Neural cell (in vitro differentiated cells): Measurements from ENCODE around the gene C16orf90. TPM values are rescaled to one million over a fixed set of nuclear protein-coding genes. Genes with fewer than 3 reads are reported as not detected.

Experiments used
- H2AFZ ChIP-seq: fragments of 200-600, 300-800 bp; sonication (generic), shearing (Covaris generic); 2 replicates; pipeline ENCODE4 v1.6.0; 2014; ENCODE audit warnings: low read depth, mild to moderate bottlenecking, antibody characterized with exemption, low read length, moderate library complexity
- H3F3A ChIP-seq: fragments of 200-600 bp; shearing (Covaris generic); 2 replicates; pipeline ENCODE4 v1.6.1; 2016; ENCODE audit warnings: mild to moderate bottlenecking, moderate library complexity, mixed read lengths, antibody characterized with exemption, low read length; ENCODE audit not compliant: insufficient read depth, poor library complexity, severe bottlenecking
- H3K27ac ChIP-seq: fragments of 200-600, 300-800 bp; sonication (generic), shearing (Covaris generic); 2 replicates; pipeline ENCODE4 v1.5.1; 2014; ENCODE audit warnings: mild to moderate bottlenecking, low read length, moderate library complexity
- H3K27me3 ChIP-seq: fragments of 300-800, 200-600 bp; sonication (generic), shearing (Covaris generic); 2 replicates; pipeline ENCODE4 v1.6.0; 2014; ENCODE audit warnings: mild to moderate bottlenecking, low read depth, low read length, moderate library complexity; ENCODE audit not compliant: insufficient read depth
- H3K36me3 ChIP-seq: fragments of 300-800, 200-600 bp; sonication (generic), shearing (Covaris generic); 2 replicates; pipeline ENCODE4 v1.5.1; 2014; ENCODE audit warnings: mild to moderate bottlenecking, antibody characterized with exemption, low read length, moderate library complexity; ENCODE audit not compliant: insufficient read depth
- H3K4me2 ChIP-seq: fragments of 300-800, 200-600 bp; sonication (generic), shearing (Covaris generic); 2 replicates; pipeline ENCODE4 v1.6.0; 2014; ENCODE audit warnings: mild to moderate bottlenecking, low read length
- H3K4me3 ChIP-seq: fragments of 300-800, 200-600 bp; sonication (generic), shearing (Covaris generic); 2 replicates; pipeline ENCODE4 v1.5.1; 2014; ENCODE audit warnings: mild to moderate bottlenecking, low read length, moderate library complexity
- H3K79me2 ChIP-seq: fragments of 200-600 bp; shearing (Covaris generic); replicated peaks from 2 replicates; pipeline ENCODE4 v1.6.0; 2014; ENCODE audit warnings: mild to moderate bottlenecking, low read length, moderate library complexity; ENCODE audit not compliant: insufficient read depth
- H3K9ac ChIP-seq: fragments of 300-800, 200-600 bp; sonication (generic), shearing (Covaris generic); 2 replicates; pipeline ENCODE4 v1.6.1; 2016; ENCODE audit warnings: mild to moderate bottlenecking, low read length, mixed read lengths
- H3K9me2 ChIP-seq: fragments of 200-600 bp; shearing (Covaris generic); 2 replicates; pipeline ENCODE4 v1.6.1; 2016; ENCODE audit warnings: mild to moderate bottlenecking, low read length, mixed read lengths; ENCODE audit not compliant: insufficient read depth
- H3K9me3 ChIP-seq: fragments of 200-600, 300-800 bp; sonication (generic), shearing (Covaris generic); 2 replicates; pipeline ENCODE4 v1.6.1; 2016; ENCODE audit warnings: mild to moderate bottlenecking, mixed run types, low read length, moderate library complexity, mixed read lengths
- H4K20me1 ChIP-seq: fragments of 200-600 bp; shearing (Covaris generic); 2 replicates; pipeline ENCODE4 v1.6.1; 2016; ENCODE audit warnings: mild to moderate bottlenecking, mixed run types; ENCODE audit not compliant: insufficient read depth
- EP300 ChIP-seq: fragments of 450-650 bp; conservative IDR thresholded peaks from 2 replicates; pipeline ENCODE4 v1.6.1; 2014; ENCODE audit warnings: antibody characterized with exemption, mild to moderate bottlenecking, moderate library complexity; ENCODE audit not compliant: poor library complexity, severe bottlenecking
- EZH2 ChIP-seq: fragments of 200-600, 300-800 bp; shearing (Covaris generic), sonication (generic); IDR thresholded peaks from 2 replicates; pipeline ENCODE4 v1.6.1; 2014; ENCODE audit warnings: antibody characterized with exemption, low read length, borderline replicate concordance, mild to moderate bottlenecking; ENCODE audit not compliant: insufficient read depth, poor library complexity, severe bottlenecking
- MXI1 ChIP-seq: fragments of 450-650 bp; conservative IDR thresholded peaks from 2 replicates; pipeline ENCODE4 v1.6.1; 2014; ENCODE audit warnings: antibody characterized with exemption, mild to moderate bottlenecking; ENCODE audit not compliant: poor library complexity, severe bottlenecking
- POLR2AphosphoS5 ChIP-seq: IDR thresholded peaks from 2 replicates; pipeline ENCODE4 v1.6.1; 2012
- RAD21 ChIP-seq: fragments of 450-650 bp; conservative IDR thresholded peaks from 2 replicates; pipeline ENCODE4 v1.6.1; 2014; ENCODE audit warnings: antibody characterized with exemption, mild to moderate bottlenecking, moderate library complexity
- REST ChIP-seq: IDR thresholded peaks from 2 replicates; pipeline ENCODE4 v1.6.1; 2012; ENCODE audit warnings: borderline replicate concordance
- SMC3 ChIP-seq: fragments of 450-650 bp; conservative IDR thresholded peaks from 2 replicates; pipeline ENCODE4 v1.6.1; 2014; ENCODE audit warnings: antibody characterized with exemption, mild to moderate bottlenecking, moderate library complexity; ENCODE audit not compliant: poor library complexity
- TAF1 ChIP-seq: IDR thresholded peaks from 2 replicates; pipeline ENCODE4 v1.6.1; 2012; ENCODE audit warnings: low read depth
- polyA plus RNA-seq: library from polyadenylated mRNA; depleted of rRNA; stranded (reverse); fragments of >200 nt; gene quantifications from 2 replicates; pipeline ENCODE4 v1.2.3, GENCODE V29; 2014
- TF ChIP-seq, protein P1 (sequence below): fragments of 450-650 bp; IDR thresholded peaks from 2 replicates; pipeline ENCODE4 v1.5.1; 2014; ENCODE audit warnings: antibody characterized with exemption, mild to moderate bottlenecking, moderate library complexity; ENCODE audit not compliant: poor library complexity, severe bottlenecking

Gene C16orf90
- polyA plus RNA-seq, 1 donor from 2014 or later: not detected

DNA sequence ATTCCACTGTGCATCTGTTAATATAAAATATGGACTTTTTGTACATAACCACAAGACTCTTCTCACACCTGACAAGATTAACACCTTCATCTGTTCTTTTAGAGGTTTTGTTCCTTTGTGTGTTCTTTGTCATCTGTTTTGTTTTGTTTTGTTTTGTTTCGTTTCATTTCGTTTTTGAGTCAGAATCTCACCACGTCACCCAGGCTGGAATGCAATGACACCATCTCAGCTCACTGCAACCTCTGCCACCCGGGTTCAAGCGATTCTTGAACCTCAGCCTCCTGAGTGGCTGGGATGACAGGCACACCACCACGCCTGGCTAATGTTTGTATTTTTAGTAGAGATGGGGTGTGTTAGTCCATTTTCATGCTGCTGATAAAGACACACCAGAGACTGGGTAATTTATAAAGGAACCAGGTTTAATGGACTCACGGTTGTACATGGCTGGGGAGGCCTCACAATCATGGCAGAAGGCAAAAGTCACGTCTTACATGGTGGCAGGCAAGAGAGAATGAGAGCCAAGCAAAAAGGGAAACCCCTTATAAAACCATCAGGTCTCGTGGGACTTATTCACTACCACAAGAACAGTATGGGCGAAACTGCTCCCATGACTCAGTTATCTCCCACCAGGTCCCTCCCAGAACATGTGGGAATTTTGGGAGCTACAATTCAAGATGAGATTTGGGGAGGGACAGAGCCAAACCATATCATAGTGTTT is 22.3 kb downstream of the C16orf90 start:
- no peaks in the 10 kb centered on the region for H3K9me3 ChIP-seq
- H3K27me3 ChIP-seq: no peaks in the 10 kb centered on the region
- peaks cover 5% of the 10 kb centered on the region for H3K79me2 ChIP-seq
- H3K9ac ChIP-seq: no peak overlapping the region
- TF ChIP-seq, protein P1, sequence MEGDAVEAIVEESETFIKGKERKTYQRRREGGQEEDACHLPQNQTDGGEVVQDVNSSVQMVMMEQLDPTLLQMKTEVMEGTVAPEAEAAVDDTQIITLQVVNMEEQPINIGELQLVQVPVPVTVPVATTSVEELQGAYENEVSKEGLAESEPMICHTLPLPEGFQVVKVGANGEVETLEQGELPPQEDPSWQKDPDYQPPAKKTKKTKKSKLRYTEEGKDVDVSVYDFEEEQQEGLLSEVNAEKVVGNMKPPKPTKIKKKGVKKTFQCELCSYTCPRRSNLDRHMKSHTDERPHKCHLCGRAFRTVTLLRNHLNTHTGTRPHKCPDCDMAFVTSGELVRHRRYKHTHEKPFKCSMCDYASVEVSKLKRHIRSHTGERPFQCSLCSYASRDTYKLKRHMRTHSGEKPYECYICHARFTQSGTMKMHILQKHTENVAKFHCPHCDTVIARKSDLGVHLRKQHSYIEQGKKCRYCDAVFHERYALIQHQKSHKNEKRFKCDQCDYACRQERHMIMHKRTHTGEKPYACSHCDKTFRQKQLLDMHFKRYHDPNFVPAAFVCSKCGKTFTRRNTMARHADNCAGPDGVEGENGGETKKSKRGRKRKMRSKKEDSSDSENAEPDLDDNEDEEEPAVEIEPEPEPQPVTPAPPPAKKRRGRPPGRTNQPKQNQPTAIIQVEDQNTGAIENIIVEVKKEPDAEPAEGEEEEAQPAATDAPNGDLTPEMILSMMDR: no peak
- no peak for TF ChIP-seq POLR2AphosphoS5
- no peak for TF ChIP-seq EP300
- H3K4me3 ChIP-seq: no peak overlapping the region
- no peaks in the 10 kb centered on the region for H3K36me3 ChIP-seq
- no peaks in the 10 kb centered on the region for H4K20me1 ChIP-seq
- no peak overlapping the region for H2AFZ ChIP-seq
- no peaks in the 10 kb centered on the region for H3F3A ChIP-seq
- H3K27ac ChIP-seq: no peak overlapping the region
- H3K4me2 ChIP-seq: no peak overlapping the region
- H3K9me2 ChIP-seq: no peaks in the 10 kb centered on the region

GRCh38 chr16:3471518-3472176 is 23.6 kb downstream of the C16orf90 start:
- H2AFZ ChIP-seq: no peak overlapping the region
- H4K20me1 ChIP-seq: no peaks in the 10 kb centered on the region
- no peak overlapping the region for H3K4me3 ChIP-seq

DNA sequence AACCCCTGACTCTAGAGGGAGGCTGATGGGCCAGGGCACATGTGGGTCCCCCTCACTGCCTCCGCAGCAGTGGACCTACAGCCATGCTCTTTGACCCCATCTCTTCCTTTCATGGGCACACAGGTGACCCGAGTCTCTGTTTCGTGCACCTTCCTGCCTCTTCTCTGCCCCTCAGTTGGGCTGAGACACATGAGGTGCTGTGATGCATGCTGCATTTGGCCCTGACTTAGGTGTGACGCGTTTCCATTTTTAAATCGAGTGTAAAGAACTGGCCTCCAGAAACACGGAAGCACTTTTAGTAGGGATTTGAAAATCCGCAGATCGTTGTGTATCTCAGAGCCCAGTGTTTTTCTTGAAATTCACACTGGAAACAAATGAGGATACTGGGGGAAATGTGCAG is 24.6 kb downstream of the C16orf90 start:
- Histone ChIP-seq H3K4me2 (no peak overlapping the region), H3K36me3 (no peaks in the 10 kb centered on the region), H3K9ac (no peak overlapping the region), H3K9me2 (no peaks in the 10 kb centered on the region), H3K27ac (no peak overlapping the region), H3F3A (no peaks in the 10 kb centered on the region), H3K9me3 (no peaks in the 10 kb centered on the region), H4K20me1 (no peaks in the 10 kb centered on the region), H2AFZ (no peak overlapping the region), H3K79me2 (peaks cover 14% of the 10 kb centered on the region), H3K27me3 (no peaks in the 10 kb centered on the region), H3K4me3 (no peak overlapping the region)
- TF ChIP-seq RAD21 (no peak), EZH2 (no peak), MXI1 (no peak), REST (no peak), SMC3 (no peak), EP300 (no peak), TAF1 (no peak), POLR2AphosphoS5 (no peak)
- TF ChIP-seq, protein P1: no peak

More at GRCh38 chr16:3471518-3472176, 23.6 kb downstream of the C16orf90 start:
- Histone ChIP-seq H3K9ac (no peak overlapping the region), H3K9me2 (no peaks in the 10 kb centered on the region), H3K27me3 (no peaks in the 10 kb centered on the region), H3K4me2 (no peak overlapping the region), H3K9me3 (no peaks in the 10 kb centered on the region), H3K36me3 (no peaks in the 10 kb centered on the region), H3F3A (no peaks in the 10 kb centered on the region), H3K27ac (no peak overlapping the region), H3K79me2 (peaks cover 5% of the 10 kb centered on the region)
- TF ChIP-seq TAF1: no peak
- TF ChIP-seq RAD21: no peak
